CD4-positive, alpha-beta T cell treated with Interleukin-21 for 1 hour (primary cell): ENCODE data around the gene WNT9A.
A peak's percentile ranks its signal among the peaks of the same experiment; 100 is the strongest.

Experiments used
- DNase-seq: peaks from one replicate; pipeline ENCODE4 v3.0.0-alpha.2; 2020

Gene WNT9A

DNA sequence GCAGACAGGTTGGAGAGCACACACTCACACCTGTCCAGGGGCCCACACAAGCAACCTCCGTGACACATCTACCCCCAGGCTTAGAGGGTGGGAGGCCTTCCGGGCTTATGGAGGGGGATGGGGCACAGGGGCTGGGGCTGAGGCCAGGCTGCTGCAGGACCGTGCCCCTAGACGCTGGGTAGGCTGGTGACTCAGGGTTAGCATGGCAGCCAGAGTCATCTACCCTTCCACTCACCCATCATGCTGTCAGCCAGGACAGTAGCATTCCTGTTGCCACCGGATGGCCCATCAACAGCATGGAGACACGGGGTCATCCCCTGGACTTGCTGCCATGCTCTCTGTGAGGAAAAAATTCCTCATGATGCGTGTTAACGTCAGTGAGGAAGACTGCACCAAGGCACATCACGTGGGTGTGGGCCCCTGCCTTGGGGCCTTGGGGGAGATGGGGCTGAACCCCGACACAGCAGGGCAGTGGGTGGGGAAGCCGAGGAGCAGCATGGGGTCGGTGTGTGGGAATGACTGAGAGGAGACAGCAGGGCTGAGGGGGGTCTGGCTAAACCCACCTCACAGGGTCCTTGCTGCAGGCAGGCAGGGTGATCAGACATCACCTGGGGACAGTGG lies 52.8 kb downstream of the WNT9A start:
- DNase-seq: no peak

DNA sequence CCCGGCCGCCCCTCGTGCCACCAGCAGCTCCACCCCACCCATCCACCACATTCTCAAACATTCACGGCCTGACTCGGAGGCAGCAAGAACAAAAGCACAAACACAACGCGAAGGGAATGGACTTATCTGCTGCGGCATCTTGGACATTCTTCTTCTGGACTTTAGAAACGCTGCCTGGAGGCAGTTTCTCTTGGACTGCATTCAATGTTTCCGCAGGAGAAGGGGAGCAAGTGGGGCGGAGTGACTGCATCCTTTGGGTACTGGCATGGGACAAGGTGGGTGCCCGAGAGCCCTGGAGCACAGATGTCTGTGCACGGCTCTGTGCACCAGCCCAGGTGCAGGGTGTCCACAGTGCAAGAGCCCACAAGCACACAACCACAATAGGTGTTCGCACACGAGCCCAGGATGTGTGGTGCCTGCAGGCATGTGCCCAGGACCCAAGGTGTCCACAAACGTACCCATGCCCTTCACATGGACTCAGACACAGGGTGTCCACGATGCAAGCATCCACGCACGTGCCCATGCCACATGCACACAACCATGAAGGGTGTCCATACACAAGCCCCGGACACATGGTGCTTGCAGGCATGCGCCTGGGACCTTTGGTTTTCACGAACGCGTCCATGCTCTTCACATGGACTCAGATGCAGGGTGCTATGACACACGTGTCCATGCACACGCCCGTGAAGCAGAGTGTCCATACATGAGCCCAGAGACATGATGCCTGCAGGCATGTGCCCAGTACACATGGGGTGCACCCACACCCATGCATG lies 53.6 kb downstream of the WNT9A start:
- DNase-seq: no peak

GRCh38 chr1:227893300-227893948 lies 54.3 kb downstream of the WNT9A start:
- no peak for DNase-seq

GRCh38 chr1:227892489-227893299 lies 55.0 kb downstream of the WNT9A start:
- DNase-seq: no peak

- DNase-seq: no peak
Observed at GRCh38 chr1:227891955-227892488, 55.7 kb downstream of the WNT9A start.

DNA sequence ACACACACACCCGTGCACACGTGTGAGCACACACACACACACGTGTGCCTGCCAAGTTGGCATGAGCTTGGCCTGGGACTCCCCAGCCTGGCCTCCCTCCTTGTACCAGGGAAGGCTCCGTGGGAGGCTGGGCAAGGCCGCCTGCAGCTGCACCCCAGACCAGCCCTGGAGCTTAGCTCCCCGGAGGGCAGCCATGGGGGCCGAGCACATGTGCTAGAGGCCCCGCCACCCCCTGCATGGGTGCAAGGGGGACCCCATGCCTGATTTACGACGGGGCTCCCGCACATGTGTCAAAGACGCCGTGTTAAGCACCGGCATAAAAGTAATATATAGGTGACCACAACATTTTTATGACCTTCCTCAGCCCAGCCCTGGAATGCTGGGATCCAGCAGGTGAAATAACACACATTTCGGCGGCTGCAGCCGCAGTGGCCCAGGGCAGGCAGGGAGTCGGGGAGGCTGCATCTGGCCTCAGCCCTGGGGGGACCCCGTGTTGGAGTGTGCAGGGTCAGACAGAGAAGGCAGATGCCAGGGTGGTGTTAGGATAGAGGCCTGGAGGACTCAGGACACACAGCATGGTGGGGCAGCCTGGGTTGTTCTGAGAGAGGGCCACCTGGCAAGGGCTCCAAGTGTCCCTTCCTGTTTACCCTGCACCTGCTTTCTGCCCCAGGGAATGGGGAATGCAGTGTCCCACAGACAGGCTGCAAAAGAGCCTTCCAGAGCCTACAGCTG lies 56.3 kb downstream of the WNT9A start:
- no peak for DNase-seq

DNA sequence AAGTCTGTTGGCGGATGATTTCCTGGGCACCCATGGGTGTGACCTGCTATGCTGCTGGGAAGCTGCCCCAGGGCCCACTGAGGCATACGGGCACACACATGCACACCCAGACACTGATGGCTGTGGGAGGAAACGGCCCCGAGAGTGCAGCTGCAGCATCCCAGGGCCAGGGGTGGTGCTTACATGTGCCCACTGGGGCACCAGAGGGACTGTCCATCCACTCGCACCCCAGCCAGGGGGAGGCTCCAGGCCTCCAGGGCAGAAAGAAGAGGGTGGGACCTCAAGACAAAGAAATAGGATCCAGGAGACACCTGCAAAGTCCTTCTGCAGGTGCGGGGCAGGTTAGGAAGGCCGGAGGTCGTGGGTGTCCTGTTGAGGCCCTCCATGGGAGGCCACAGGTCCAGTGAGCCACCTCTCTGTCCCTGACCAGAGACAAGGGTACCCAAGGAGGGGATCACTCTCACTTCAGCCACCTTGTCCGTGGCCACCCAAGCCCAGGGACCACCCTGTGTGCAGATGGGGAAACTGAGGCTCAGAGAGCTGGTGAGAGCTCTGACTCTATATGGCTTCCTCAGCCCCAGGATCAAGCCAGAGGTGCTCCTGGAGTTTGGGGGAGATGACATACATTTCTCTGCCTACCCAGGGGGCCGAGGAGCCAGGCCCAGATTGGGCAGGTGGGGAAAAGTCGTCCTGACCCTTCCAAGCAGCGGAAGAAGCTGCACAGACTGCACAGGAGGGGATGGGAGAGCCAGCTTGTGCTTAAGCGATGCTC lies 57.1 kb downstream of the WNT9A start:
- DNase-seq: no peak

DNA sequence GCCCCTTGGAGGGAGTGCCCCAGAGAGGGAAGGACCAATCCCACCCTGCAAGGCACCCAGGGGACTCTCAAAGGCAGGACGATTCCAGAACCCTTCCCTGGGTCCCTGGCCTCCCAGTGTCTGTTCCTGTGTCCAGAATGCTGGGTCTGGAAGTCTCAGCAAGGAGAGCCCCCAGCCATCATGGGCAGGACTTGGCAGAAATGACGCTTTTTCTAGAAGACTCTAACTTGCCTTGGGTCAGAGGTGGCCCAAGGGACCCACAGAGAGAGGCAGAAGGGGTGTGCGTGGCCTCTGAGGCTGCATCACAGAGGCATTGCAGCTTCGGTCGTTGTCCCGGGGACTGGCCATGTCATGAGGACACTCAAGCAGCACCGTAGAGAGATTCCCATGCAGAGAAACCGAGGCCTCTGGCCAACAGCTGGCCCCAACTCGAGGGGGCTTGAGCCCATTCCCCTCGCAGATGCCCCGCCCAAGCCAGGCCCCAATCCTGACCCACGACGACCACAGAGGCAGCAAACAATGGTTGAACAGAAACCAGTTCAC lies 57.8 kb downstream of the WNT9A start:
- no peak for DNase-seq

DNA sequence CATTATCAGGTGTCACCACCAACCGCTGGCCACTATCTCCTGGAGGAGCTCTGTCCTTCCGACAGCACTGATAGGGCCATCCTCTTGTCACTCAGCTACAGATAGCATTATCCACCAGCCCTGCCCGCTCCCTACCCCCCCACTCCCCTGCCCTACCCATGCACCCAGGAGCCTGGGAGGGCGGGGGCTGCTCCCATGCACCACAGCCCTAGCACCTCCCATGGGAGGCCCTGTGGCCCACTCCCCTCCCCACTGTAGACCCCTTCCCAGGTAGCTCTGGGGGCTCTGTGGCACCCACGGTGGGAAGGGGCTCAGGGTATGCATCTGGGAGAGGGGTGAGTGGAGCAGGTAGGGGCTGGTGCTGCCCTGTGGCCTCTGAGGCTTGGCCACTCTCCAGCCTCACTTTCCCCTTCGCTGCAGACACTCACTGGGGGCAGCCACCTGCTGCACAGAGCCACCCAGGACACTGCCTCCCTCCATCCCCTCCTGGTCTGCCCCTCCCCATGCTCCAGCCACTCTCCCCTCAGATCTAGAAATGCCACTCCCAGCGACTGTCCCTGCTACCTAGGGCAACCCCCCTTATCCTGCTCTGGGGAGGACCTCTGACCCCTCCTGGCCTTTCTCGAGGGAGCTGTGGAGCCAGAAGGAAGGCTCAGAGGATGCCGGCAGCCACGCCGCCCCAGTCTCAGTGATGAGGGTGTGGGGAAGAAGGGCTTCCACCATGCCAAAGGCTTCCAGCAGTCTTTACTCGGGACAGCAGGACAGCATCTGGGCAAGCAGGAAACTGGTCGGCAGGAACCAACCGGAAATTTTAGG lies 58.5 kb downstream of the WNT9A start:
- DNase-seq: no peak

GRCh38 chr1:227888404-227889046 lies 59.2 kb downstream of the WNT9A start:
- no peak for DNase-seq

DNA sequence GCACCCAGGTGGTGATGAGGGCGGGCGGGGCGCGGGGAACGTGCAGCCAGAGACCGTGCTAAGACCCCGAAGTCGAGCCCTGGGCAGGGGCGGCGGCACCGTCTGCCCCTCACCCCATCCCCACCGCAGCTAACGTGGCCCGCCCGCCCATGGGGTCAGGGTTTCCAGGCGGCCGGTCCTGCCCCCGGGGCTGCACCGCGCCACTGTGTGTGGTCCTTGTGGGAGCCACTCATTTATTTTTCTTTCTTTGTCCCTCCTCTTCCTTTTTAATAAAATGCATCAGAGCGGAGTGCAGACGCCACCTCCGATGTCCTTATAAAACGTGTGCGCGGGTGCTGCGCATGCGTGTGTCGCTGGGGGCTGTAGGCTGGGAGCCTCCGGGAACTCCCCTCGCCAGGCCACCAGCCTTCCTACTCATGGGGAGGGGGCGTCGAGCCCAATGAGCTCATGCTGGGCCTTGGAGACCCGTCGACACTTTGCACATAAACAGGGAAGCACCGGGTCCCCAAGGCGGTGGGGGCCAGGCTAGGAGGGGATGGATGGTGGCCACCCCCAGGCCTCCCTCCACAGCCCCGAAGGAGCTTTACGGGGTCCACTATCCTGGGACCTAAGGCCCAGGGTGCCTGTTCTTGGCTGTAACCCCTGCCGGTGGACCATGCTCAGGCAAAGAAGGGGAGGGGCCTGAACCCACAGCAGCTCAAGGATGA lies 59.9 kb downstream of the WNT9A start:
- peak; percentile 63 for DNase-seq

- peak; percentile 56 for DNase-seq
Observed at GRCh38 chr1:227886993-227887696, 60.6 kb downstream of the WNT9A start.

- no peak for DNase-seq
Observed at GRCh38 chr1:227886503-227886961, 61.2 kb downstream of the WNT9A start.

DNA sequence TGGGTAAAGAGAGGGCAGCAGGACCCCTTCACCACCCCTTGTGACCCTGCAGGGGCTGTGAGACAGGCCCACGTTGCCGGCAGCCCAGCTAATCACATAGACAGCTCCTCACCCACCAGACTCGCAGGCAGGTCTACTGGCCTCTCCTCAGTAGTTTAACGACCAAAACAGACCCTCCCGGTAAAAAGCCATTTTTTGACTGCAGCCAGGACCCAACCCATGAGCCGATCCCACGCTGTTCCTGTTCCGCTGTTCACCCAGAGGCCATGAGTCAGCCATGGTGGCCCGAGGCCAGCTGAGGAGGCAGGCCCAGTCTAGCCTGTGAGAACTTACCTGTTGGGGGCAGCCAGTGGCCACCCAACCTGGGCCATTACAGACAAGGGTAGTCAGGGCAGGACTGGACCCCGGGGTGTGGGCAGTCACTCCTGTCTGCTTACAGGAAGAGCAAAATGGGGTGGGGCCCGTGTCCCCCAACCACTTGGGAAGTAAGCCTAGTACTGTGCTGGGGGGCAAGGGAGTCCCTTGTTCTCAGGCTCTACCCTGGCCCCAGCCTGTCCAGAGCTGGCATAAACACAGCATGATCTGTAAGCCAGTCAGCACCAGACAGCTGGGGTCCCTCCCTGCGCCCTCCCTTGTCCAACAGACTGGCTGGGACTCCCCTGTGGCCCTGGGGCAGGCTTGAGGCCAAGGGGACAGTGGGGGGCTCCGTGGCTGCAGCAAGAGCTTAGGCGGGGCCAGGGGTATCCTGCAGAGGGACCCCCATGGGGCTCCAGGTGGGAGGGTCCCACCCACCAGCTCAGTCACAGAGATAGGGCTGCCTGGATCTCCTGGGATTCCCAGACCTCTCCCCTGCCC lies 61.9 kb downstream of the WNT9A start:
- no peak for DNase-seq

DNA sequence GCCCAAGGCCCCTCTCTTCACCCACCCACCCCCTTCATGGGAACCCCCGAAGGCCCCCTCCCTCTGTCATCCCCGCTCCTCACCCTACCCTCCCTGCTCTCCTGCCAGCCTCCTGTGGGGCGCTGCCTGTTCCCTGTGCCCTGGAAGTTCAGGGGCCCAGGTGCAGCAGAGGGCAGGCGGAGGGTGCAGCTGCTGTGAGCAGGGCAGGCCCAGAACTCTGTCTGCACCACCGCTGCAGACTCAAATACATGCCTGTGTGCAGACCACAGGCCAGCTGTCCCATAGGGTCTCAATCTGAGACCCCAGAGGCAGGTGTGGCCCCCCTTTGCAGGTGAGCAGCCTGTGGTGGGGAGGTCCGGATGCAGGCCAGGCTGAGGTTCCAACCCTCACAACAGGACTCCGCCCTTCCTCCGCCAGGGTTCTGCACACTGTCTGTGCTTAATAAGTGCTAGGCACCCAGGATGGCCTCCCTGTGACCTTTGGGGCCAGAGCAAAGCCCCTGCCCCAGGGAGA lies 62.5 kb downstream of the WNT9A start:
- peak; percentile 32 for DNase-seq

GRCh38 chr1:227884370-227885134 lies 63.2 kb downstream of the WNT9A start:
- no peak for DNase-seq
